Fibroblast of the aortic adventitia (primary cell): ENCODE measurements around the gene DUSP16. TPM values are rescaled to one million over a fixed set of nuclear protein-coding genes. Genes with fewer than 3 reads are reported as not detected.

Source experiments
- DNase-seq: peaks from one replicate; pipeline ENCODE4 v3.0.0-alpha.2; 2010; ENCODE audit warnings: low read depth
- H3K4me3 ChIP-seq: 2 replicates; pipeline ENCODE4 v1.5.1; 2011; ENCODE audit warnings: low read depth, mild to moderate bottlenecking, control low read depth, low read length, moderate library complexity
- CTCF ChIP-seq: IDR thresholded peaks from 2 replicates; pipeline ENCODE4 v1.5.1; 2011; ENCODE audit warnings: mild to moderate bottlenecking, low read length, control low read depth, inconsistent platforms; ENCODE audit not compliant: insufficient read depth
- total RNA-seq: library from RNA; depleted of rRNA; stranded (reverse); fragments of >200 nt; gene quantifications from 2 replicates; pipeline ENCODE4 v1.2.3, GENCODE V29; 2012; ENCODE audit warnings: low replicate concordance

Gene DUSP16
- total RNA-seq, 1 donor = 6.8 TPM

GRCh38 chr12:12521044-12521485 is 41.6 kb downstream of the DUSP16 start:
- H3K4me3 ChIP-seq = no peak overlapping the region
- no peak for DNase-seq
- no peak for TF ChIP-seq CTCF

- no peak for DNase-seq
- no peak for TF ChIP-seq CTCF
- no peak overlapping the region for H3K4me3 ChIP-seq
Measured at GRCh38 chr12:12520273-12520672, 42.4 kb downstream of the DUSP16 start.

- DNase-seq = no peak
- no peak overlapping the region for H3K4me3 ChIP-seq
- no peak for TF ChIP-seq CTCF
Measured at GRCh38 chr12:12519354-12519998, 43.2 kb downstream of the DUSP16 start.

- H3K4me3 ChIP-seq = no peak overlapping the region
- TF ChIP-seq CTCF = no peak
- DNase-seq = no peak
Measured at GRCh38 chr12:12518919-12519318, 43.7 kb downstream of the DUSP16 start.

- no peak overlapping the region for H3K4me3 ChIP-seq
- TF ChIP-seq CTCF = no peak
- no peak for DNase-seq
Measured at GRCh38 chr12:12518464-12518845, 44.2 kb downstream of the DUSP16 start.

GRCh38 chr12:12513416-12514006 is 49.2 kb downstream of the DUSP16 start:
- no peak overlapping the region for H3K4me3 ChIP-seq
- TF ChIP-seq CTCF = no peak
- DNase-seq = no peak
